ENCODE measurements around the gene ZBTB22.
A peak's percentile ranks its signal among the peaks of the same experiment; 100 is the strongest.
"Not testable (repeated sequence)": the region's sequence is repeated elsewhere in the genome, so short reads cannot be mapped to it uniquely, and the experiment has no call there.

Gene ZBTB22

DNA sequence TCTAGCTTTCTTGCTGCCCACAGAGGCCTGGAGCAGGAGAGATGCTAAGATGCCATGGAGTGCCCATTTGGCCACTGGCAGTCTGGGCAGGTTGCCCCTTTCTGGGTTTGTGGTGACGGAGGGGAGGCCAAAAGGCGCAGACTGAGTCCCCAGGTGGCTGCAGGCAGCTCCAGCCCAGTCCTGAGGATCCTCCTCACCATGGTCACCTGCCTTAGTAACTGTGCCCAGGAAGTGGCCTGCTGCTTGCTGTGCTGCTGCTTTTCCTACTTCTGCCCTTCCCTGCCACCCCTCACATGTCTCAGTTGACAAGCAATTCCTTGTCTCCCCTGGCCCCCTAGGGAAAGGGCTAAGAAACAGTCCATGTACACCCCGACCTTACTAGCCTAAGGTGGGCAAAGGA is 38.8 kb upstream of the ZBTB22 start:
- Histone ChIP-seq H3K27ac (no peak overlapping the region), H3K36me3 (ENCODE audit: insufficient read depth, low read length) (no peaks in the 10 kb centered on the region), H3K4me3 (no peak overlapping the region), H3K9me3 (ENCODE audit: low read depth, low read length) (no peaks in the 10 kb centered on the region), H3K9ac (ENCODE audit: insufficient read length) (no peak overlapping the region)
- no peak for TF ChIP-seq EZH2 (IDR thresholded peaks at IDR 0.05)
- no peak for TF ChIP-seq FOXP2 (optimal IDR thresholded peaks at IDR 0.05; ENCODE audit: control extremely low read depth, extremely low read length, insufficient read depth)
- TF ChIP-seq POLR2AphosphoS5 (IDR thresholded peaks at IDR 0.05; ENCODE audit: borderline replicate concordance, low read depth, low read length), result no peak
- DNase-seq (ENCODE audit: low read depth, low spot score), result no peak

DNA sequence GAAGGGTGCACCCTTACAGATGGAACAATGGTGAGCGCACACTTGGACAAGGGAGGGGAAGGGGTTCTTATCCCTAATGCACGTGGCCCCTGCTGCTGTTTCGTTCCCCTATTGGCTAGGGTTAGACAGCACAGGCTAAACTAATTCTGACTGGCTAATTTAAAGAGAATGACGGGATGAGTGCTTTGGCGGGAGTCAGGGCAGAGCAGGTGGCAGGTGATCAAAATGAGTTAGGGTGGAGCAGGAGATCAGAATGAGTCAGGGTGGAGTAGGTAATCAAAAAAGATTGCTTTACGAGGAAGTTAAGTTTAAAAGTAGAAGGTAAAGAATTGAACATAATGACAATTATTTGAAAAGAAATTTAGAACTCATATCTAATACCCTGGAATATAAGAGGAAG is 38.3 kb upstream of the ZBTB22 start:
- H3K4me3 ChIP-seq; DNase-seq (ENCODE audit: low read depth, low spot score); H3K9me3 ChIP-seq (ENCODE audit: low read depth, low read length); H3K27ac ChIP-seq; H3K36me3 ChIP-seq (ENCODE audit: insufficient read depth, low read length); H3K9ac ChIP-seq (ENCODE audit: insufficient read length): not testable (repeated sequence)

- Histone ChIP-seq H3K36me3 (ENCODE audit: insufficient read depth, low read length) (no peaks in the 10 kb centered on the region), H3K9ac (ENCODE audit: insufficient read length) (no peak overlapping the region), H3K27ac (no peak overlapping the region), H3K4me3 (no peak overlapping the region), H3K9me3 (ENCODE audit: low read depth, low read length) (no peaks in the 10 kb centered on the region)
- TF ChIP-seq FOXP2 (optimal IDR thresholded peaks at IDR 0.05; ENCODE audit: control extremely low read depth, extremely low read length, insufficient read depth) (no peak), POLR2AphosphoS5 (IDR thresholded peaks at IDR 0.05; ENCODE audit: borderline replicate concordance, low read depth, low read length) (no peak), EZH2 (IDR thresholded peaks at IDR 0.05) (no peak)
- DNase-seq (ENCODE audit: low read depth, low spot score), result no peak
Observed at GRCh38 chr6:33347816-33348215, 30.3 kb upstream of the ZBTB22 start.

DNA sequence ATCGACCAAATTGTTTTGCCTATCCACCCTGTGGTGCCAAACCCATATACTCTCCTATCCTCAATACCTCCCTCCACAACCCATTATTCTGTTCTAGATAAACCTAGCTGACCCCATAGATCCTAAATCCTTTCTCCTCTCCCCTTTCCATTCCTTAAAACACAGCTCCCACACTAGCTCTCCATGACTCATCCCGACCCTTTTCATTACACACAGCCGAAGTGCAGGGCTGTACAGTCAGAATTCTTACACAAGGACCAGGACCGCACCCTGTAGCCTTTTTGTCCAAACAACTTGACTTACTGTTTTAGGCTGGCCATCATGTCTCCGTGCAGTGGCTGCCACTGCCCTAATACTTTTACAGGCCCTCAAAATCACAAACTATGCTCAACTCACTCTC is 29.4 kb upstream of the ZBTB22 start:
- not testable (repeated sequence) for H3K36me3 ChIP-seq (ENCODE audit: insufficient read depth, low read length); H3K27ac ChIP-seq; H3K9me3 ChIP-seq (ENCODE audit: low read depth, low read length); H3K9ac ChIP-seq (ENCODE audit: insufficient read length); H3K4me3 ChIP-seq; DNase-seq (ENCODE audit: low read depth, low spot score)

- H3K36me3 ChIP-seq (ENCODE audit: insufficient read depth, low read length), result no peaks in the 10 kb centered on the region
- H3K27ac ChIP-seq, result no peak overlapping the region
- no peak for DNase-seq (ENCODE audit: low read depth, low spot score)
- TF ChIP-seq EZH2 (IDR thresholded peaks at IDR 0.05) (no peak), FOXP2 (optimal IDR thresholded peaks at IDR 0.05; ENCODE audit: control extremely low read depth, extremely low read length, insufficient read depth) (no peak), POLR2AphosphoS5 (IDR thresholded peaks at IDR 0.05; ENCODE audit: borderline replicate concordance, low read depth, low read length) (no peak)
- no peaks in the 10 kb centered on the region for H3K9me3 ChIP-seq (ENCODE audit: low read depth, low read length)
- no peak overlapping the region for H3K9ac ChIP-seq (ENCODE audit: insufficient read length)
- peak overlapping the region; percentile 63 for H3K4me3 ChIP-seq
Observed at GRCh38 chr6:33344701-33345697, 27.5 kb upstream of the ZBTB22 start.

- no peaks in the 10 kb centered on the region for H3K9me3 ChIP-seq (ENCODE audit: low read depth, low read length)
- H3K27ac ChIP-seq, result no peak overlapping the region
- TF ChIP-seq FOXP2 (optimal IDR thresholded peaks at IDR 0.05; ENCODE audit: control extremely low read depth, extremely low read length, insufficient read depth) (no peak), POLR2AphosphoS5 (IDR thresholded peaks at IDR 0.05; ENCODE audit: borderline replicate concordance, low read depth, low read length) (no peak), EZH2 (IDR thresholded peaks at IDR 0.05) (no peak)
- no peaks in the 10 kb centered on the region for H3K36me3 ChIP-seq (ENCODE audit: insufficient read depth, low read length)
- no peak overlapping the region for H3K4me3 ChIP-seq
- no peak overlapping the region for H3K9ac ChIP-seq (ENCODE audit: insufficient read length)
- no peak for DNase-seq (ENCODE audit: low read depth, low spot score)
Observed at GRCh38 chr6:33343953-33344611, 26.5 kb upstream of the ZBTB22 start.

DNA sequence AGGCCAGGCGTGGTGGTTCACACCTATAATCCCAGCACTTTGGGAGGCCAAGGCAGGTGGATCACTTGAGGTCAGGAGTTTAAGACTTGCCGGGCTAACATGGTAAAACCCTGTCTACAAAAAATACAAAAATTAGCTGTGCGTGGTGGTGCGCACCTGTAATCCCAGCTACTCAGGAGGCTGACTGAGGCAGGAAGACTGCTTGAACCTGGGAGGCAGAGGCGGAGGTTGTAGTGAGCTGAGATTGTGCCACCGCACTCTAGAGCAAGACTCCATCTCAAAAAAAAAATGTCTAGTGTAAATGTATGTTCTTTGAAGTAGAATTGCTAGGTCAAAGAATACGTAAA is 26.0 kb upstream of the ZBTB22 start:
- H3K9me3 ChIP-seq (ENCODE audit: low read depth, low read length); H3K36me3 ChIP-seq (ENCODE audit: insufficient read depth, low read length); DNase-seq (ENCODE audit: low read depth, low spot score); H3K4me3 ChIP-seq; H3K9ac ChIP-seq (ENCODE audit: insufficient read length); H3K27ac ChIP-seq: not testable (repeated sequence)

DNA sequence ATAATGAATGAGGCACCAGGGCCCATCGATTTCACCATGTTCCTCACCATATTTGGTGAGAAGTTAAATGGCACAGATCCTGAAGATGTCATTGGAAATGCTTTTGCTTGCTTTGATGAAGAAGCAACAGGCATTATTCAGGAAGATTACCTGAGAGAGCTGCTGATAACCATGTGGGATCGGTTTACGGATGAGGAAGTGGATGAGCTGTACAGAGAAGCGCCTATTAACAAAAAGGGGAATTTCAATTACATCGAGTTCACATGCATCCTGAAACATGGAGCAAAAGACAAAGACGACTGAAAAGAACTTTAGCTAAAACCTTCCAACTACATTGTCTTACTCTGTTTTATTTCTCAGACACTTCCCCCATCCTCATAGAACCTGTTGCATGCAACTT is 21.6 kb upstream of the ZBTB22 start:
- Histone ChIP-seq H3K9me3 (ENCODE audit: low read depth, low read length) (no peaks in the 10 kb centered on the region), H3K9ac (ENCODE audit: insufficient read length) (no peak overlapping the region), H3K36me3 (ENCODE audit: insufficient read depth, low read length) (no peaks in the 10 kb centered on the region), H3K4me3 (no peak overlapping the region), H3K27ac (no peak overlapping the region)
- TF ChIP-seq FOXP2 (optimal IDR thresholded peaks at IDR 0.05; ENCODE audit: control extremely low read depth, extremely low read length, insufficient read depth), result no peak
- TF ChIP-seq EZH2 (IDR thresholded peaks at IDR 0.05), result no peak
- no peak for TF ChIP-seq POLR2AphosphoS5 (IDR thresholded peaks at IDR 0.05; ENCODE audit: borderline replicate concordance, low read depth, low read length)
- no peak for DNase-seq (ENCODE audit: low read depth, low spot score)

DNA sequence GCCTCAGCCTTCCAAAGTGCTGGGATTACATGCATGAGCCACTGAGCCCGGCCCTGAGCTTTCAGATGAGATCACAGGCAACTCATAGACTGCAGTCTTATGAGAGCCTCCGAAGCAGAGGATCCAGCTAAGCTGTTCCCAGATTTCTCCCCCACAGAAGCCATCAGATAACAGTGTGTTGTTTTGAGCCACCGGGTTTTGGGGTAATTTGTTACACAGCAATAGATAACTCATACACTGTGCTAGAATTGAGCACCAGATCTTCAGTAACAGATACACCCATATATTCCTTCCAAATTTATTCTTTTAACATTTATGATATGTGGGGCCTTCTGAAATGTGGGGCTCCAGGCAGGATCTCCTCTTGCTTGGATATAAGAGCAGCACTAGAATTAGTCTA is 19.0 kb upstream of the ZBTB22 start:
- Histone ChIP-seq H3K36me3 (ENCODE audit: insufficient read depth, low read length) (no peaks in the 10 kb centered on the region), H3K27ac (no peak overlapping the region)
- no peak for DNase-seq (ENCODE audit: low read depth, low spot score)

More for the DNA sequence above, 19.0 kb upstream of the ZBTB22 start:
- Histone ChIP-seq H3K9ac (ENCODE audit: insufficient read length) (no peak overlapping the region), H3K4me3 (no peak overlapping the region), H3K9me3 (ENCODE audit: low read depth, low read length) (no peaks in the 10 kb centered on the region)
- TF ChIP-seq EZH2 (IDR thresholded peaks at IDR 0.05) (no peak), FOXP2 (optimal IDR thresholded peaks at IDR 0.05; ENCODE audit: control extremely low read depth, extremely low read length, insufficient read depth) (no peak), POLR2AphosphoS5 (IDR thresholded peaks at IDR 0.05; ENCODE audit: borderline replicate concordance, low read depth, low read length) (no peak)

All from SK-N-MC (cell line).